GM12878 (cell line): ENCODE data around the gene SRSF9. TPM values are rescaled to one million over a fixed set of nuclear protein-coding genes. Genes with fewer than 3 reads are reported as not detected.

Source experiments
- CEBPB ChIP-seq, 2 experiments: fragments of 150-350 bp in 1 of 2; IDR thresholded peaks; 2 replicates each; pipeline ENCODE4 v1.6.1; 2012 to 2014; ENCODE audit warnings: low read depth in 2 of 2, low read length in 2 of 2, borderline replicate concordance in 1 of 2, inconsistent platforms in 1 of 2
- E4F1 ChIP-seq: fragments of 450-650 bp; IDR thresholded peaks from 2 replicates; pipeline ENCODE4 v1.6.1; 2018; ENCODE audit warnings: borderline replicate concordance, mild to moderate bottlenecking; ENCODE audit not compliant: partially characterized antibody
- EP300 ChIP-seq, 2 experiments: fragments of 150-350 bp in 1 of 2; IDR thresholded peaks; 2 replicates each; pipeline ENCODE4 v1.6.1; 2011 to 2012; ENCODE audit warnings: low read depth in 2 of 2, low read length in 2 of 2, borderline replicate concordance in 1 of 2, improper control_type of control experiment in 1 of 2, inconsistent platforms in 1 of 2; ENCODE audit not compliant: control insufficient read depth in 1 of 2
- FOXK2 ChIP-seq: fragments of 450-650 bp; IDR thresholded peaks from 2 replicates; pipeline ENCODE4 v1.6.1; 2017; ENCODE audit warnings: mild to moderate bottlenecking, moderate library complexity
- IKZF2 ChIP-seq, 2 experiments: fragments of 450-650 bp; IDR thresholded peaks; 2 replicates each; pipeline ENCODE4 v1.6.1; 2017; ENCODE audit warnings: mild to moderate bottlenecking in 2 of 2, moderate library complexity in 2 of 2
- IRF4 ChIP-seq: IDR thresholded peaks from 2 replicates; pipeline ENCODE4 v1.6.1; 2011; ENCODE audit warnings: low read depth, low read length
- NFIC ChIP-seq: IDR thresholded peaks from 2 replicates; pipeline ENCODE4 v1.6.1; 2012; ENCODE audit warnings: low read depth, mild to moderate bottlenecking, inconsistent platforms, low read length, moderate library complexity
- RUNX3 ChIP-seq: IDR thresholded peaks from 2 replicates; pipeline ENCODE4 v1.6.1; 2012; ENCODE audit warnings: low read length, inconsistent platforms
- SRF ChIP-seq, 2 experiments: IDR thresholded peaks; 2 replicates each; pipeline ENCODE4 v1.6.1; 2011; ENCODE audit warnings: low read depth in 2 of 2, low read length in 2 of 2, mild to moderate bottlenecking in 1 of 2, moderate library complexity in 1 of 2
- STAT3 ChIP-seq: IDR thresholded peaks from 2 replicates; pipeline ENCODE4 v1.6.1; 2011; ENCODE audit warnings: low read depth, low read length, improper control_type of control experiment
- TAF1 ChIP-seq: IDR thresholded peaks from 2 replicates; pipeline ENCODE4 v1.6.1; 2011; ENCODE audit warnings: mild to moderate bottlenecking, low read depth, low read length, borderline replicate concordance
- TCF7 ChIP-seq: IDR thresholded peaks from 2 replicates; pipeline ENCODE4 v1.6.1; 2014; ENCODE audit warnings: antibody characterized with exemption, borderline replicate concordance
- USF2 ChIP-seq: IDR thresholded peaks from 2 replicates; pipeline ENCODE4 v1.6.1; 2011; ENCODE audit warnings: low read depth, low read length, improper control_type of control experiment, borderline replicate concordance
- WRNIP1 ChIP-seq: IDR thresholded peaks from 2 replicates; pipeline ENCODE4 v1.6.1; 2011; ENCODE audit warnings: low read depth, low read length, improper control_type of control experiment, borderline replicate concordance
- ZBTB11 ChIP-seq: fragments of 450-650 bp; formaldehyde crosslinking; IDR thresholded peaks from 2 replicates; pipeline ENCODE4 v1.5.0; 2022; ENCODE audit warnings: mild to moderate bottlenecking, missing genetic modification characterization
- ZNF274 ChIP-seq: IDR thresholded peaks from one replicate; pipeline ENCODE4 v1.8.0; 2011; ENCODE audit not compliant: insufficient read length, insufficient read depth
- ZSCAN29 ChIP-seq: fragments of 450-650 bp; IDR thresholded peaks from 2 replicates; pipeline ENCODE4 v1.6.1; 2017; ENCODE audit warnings: mild to moderate bottlenecking, moderate library complexity
- polyA plus RNA-seq, 11 experiments: library from polyadenylated mRNA; depleted of rRNA in 4 of 11; unstranded in 6 of 11; stranded (reverse) in 5 of 11; fragments of >200 nt; fragmentation: Nextera tagmentation in 4 of 11; fragmentation: Illumina TruSeq in 1 of 11; extraction: Ambion mirVana in 4 of 11; extraction: Trizol in 1 of 11; gene quantifications; 1 replicate in 1 of 11; 2 replicates in 10 of 11; pipeline versions ENCODE4 v1.2.1 to v1.2.3, GENCODE V29; 2011 to 2016; ENCODE audit warnings: inconsistent platforms in 2 of 11, missing spikeins in 2 of 11, low read depth in 1 of 11
- total RNA-seq, 4 experiments: library from RNA; depleted of rRNA in 3 of 4; stranded (reverse); fragments of >200 nt in 3 of 4; fragmentation: Illumina TruSeq in 1 of 4; extraction: Trizol in 1 of 4; gene quantifications; 2 replicates each; pipeline versions ENCODE4 v1.2.1 to v1.2.3, GENCODE V29; 2013 to 2021
- TF ChIP-seq, protein P1 (sequence below): fragments of 450-650 bp; formaldehyde crosslinking; IDR thresholded peaks from 2 replicates; pipeline ENCODE4 v1.4.0; 2022; ENCODE audit warnings: mild to moderate bottlenecking, moderate library complexity

SRSF9 gene
- total and polyA plus RNA-seq, 10 of the 15 experiments (the other 5 are each of a cell fraction or from before 2014, with no cell fraction given), result 56.2 to 510 (median 186) TPM

- TF ChIP-seq ZBTB11 (CRISPR knock-in tag) (no peak), TAF1 (peak; percentile 85; the same call in 1 of the 2 replicates), SRF (IDR thresholded peaks at IDR 0.05; ENCODE audit: low read depth in 2 of 2, low read length in 2 of 2) (peak; percentile 87 to 98), STAT3 (no peak), IKZF2 (IDR thresholded peaks at IDR 0.05) (peak; percentile 29 to 59; a peak in 2 of 4 replicates), ZNF274 (no peak), IRF4 (peak; percentile 16; the same call in 1 of the 2 replicates), USF2 (no peak), ZSCAN29 (no peak), WRNIP1 (no peak; the same call in 1 of the 2 replicates), FOXK2 (peak; percentile 63), CEBPB (IDR thresholded peaks at IDR 0.05; ENCODE audit: borderline replicate concordance in 1 of 2, low read depth in 2 of 2, low read length in 2 of 2) (no peak), TCF7 (no peak), EP300 (IDR thresholded peaks at IDR 0.05; ENCODE audit: borderline replicate concordance in 1 of 2, control insufficient read depth in 1 of 2, low read depth in 2 of 2, low read length in 2 of 2) (0 out of 4 replicates have a peak, but pooled peaks of 1 of the 2 experiments have one; percentile 39), RUNX3 (peak; percentile 93), E4F1 (no peak), NFIC (peak; percentile 22; the same call in 1 of the 2 replicates)
- TF ChIP-seq, protein P1, sequence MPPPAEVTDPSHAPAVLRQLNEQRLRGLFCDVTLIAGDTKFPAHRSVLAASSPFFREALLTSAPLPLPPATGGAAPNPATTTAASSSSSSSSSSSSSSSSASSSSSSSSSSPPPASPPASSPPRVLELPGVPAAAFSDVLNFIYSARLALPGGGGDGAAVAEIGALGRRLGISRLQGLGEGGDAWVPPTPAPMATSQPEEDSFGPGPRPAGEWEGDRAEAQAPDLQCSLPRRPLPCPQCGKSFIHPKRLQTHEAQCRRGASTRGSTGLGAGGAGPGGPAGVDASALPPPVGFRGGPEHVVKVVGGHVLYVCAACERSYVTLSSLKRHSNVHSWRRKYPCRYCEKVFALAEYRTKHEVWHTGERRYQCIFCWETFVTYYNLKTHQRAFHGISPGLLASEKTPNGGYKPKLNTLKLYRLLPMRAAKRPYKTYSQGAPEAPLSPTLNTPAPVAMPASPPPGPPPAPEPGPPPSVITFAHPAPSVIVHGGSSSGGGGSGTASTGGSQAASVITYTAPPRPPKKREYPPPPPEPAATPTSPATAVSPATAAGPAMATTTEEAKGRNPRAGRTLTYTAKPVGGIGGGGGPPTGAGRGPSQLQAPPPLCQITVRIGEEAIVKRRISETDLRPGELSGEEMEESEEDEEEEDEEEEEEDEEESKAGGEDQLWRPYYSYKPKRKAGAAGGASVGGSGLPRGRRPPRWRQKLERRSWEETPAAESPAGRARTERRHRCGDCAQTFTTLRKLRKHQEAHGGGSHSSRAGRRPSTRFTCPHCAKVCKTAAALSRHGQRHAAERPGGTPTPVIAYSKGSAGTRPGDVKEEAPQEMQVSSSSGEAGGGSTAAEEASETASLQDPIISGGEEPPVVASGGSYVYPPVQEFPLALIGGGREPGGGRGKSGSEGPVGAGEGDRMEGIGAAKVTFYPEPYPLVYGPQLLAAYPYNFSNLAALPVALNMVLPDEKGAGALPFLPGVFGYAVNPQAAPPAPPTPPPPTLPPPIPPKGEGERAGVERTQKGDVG (CRISPR knock-in tag), result no peak
Measured at GRCh38 chr12:120445911-120446843, 23.4 kb downstream of the SRSF9 start, which contains the start of the genes GATC and TRIAP1 (continued).
